ENCODE data around the gene LRRC41. TPM values are rescaled to one million over a fixed set of nuclear protein-coding genes. Genes with fewer than 3 reads are reported as not detected.
"Not testable (repeated sequence)": the region's sequence is repeated elsewhere in the genome, so short reads cannot be mapped to it uniquely, and the experiment has no call there.

LRRC41 gene
- total RNA-seq, 1 donor from 2014 or later: 100 TPM

DNA sequence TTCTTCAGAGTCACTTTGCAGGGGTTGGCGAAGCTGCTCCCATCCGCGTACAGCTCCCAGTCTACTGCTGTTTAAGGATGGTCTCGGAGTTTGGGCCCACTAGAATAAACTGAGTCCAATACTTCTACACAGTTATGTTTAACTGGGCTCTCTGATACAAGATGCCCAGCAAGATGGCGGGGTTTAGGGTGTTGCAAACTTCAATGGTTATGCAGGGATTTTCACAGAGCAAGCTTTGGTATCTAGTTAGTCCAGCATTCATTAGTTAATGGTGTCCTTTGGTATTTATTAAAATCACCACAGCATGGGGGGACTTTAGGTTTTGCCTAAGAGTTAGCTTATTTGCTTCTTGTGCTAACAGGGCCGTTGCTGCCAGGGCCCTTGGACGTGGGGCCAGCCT is 24.8 kb upstream of the LRRC41 start:
- H3K27ac Mint-ChIP-seq; H3K4me1 Mint-ChIP-seq (ENCODE audit: low read depth); H3K4me3 Mint-ChIP-seq (ENCODE audit: low read depth); H3K9me3 Mint-ChIP-seq (ENCODE audit: low read depth); H3K27me3 Mint-ChIP-seq; H3K36me3 Mint-ChIP-seq (ENCODE audit: insufficient read depth); DNase-seq (ENCODE audit: low spot score, unreplicated experiment): not testable (repeated sequence)

DNA sequence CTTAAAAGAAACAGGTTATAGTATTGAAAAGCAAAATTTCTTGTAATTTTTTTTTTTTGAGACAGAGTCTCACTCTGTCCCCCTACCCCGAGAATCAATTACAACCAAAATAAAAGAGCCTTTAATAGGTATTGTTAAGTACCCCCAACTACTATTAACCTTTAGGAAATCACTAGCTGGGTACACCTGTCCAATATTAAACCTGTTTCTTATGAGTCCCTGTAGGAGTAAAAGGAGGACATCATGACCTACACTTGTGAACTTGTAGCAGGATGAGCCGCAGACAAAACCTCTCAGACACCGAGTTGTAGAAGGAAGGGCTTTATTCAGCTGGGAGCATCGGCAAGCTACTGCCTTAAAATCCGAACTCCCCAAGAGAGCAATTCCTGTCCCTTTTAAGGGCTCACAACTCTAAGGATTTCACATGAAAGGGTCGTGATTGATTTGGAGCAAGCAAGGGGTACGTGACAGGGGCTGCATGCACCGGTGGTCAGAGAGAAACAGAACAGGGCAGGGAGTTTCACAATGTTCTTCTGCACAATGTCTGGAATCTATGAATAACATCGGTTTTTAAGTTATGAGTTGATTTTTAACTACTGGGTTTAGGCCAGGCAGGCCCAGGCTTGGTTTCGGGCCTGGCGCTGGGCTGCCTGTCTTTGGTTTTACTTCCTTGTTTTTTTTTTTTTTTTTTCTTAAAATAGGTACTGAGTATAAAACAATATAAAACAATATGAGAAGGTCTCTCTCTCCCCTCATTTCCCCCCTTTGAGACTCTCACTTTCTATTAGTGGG is 22.1 kb upstream of the LRRC41 start:
- not testable (repeated sequence) for DNase-seq (ENCODE audit: low spot score, unreplicated experiment); H3K27me3 Mint-ChIP-seq; H3K9me3 Mint-ChIP-seq (ENCODE audit: low read depth); H3K36me3 Mint-ChIP-seq (ENCODE audit: insufficient read depth); H3K4me3 Mint-ChIP-seq (ENCODE audit: low read depth); H3K4me1 Mint-ChIP-seq (ENCODE audit: low read depth); H3K27ac Mint-ChIP-seq

DNA sequence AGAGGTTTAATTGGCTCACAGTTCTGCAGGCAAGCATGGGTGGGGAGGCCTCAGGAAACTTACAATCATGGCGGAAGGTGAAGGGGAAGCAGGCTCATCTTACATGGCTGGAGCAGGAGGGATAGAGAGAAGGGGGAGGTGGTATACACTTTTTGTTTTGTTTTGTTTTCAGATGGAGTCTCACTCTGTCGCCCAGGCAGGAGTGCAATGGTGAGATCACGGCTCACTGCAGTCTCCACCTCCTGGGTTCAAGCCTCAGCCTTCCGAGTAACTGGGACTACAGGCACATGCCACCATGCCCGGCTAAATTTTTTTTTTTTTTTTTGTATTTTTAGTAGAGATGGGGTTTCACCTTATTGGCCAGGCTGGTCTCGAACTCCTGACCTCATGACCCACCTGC is 18.8 kb upstream of the LRRC41 start:
- not testable (repeated sequence) for H3K9me3 Mint-ChIP-seq (ENCODE audit: low read depth); DNase-seq (ENCODE audit: low spot score, unreplicated experiment); H3K36me3 Mint-ChIP-seq (ENCODE audit: insufficient read depth); H3K4me1 Mint-ChIP-seq (ENCODE audit: low read depth); H3K27me3 Mint-ChIP-seq; H3K4me3 Mint-ChIP-seq (ENCODE audit: low read depth); H3K27ac Mint-ChIP-seq

DNA sequence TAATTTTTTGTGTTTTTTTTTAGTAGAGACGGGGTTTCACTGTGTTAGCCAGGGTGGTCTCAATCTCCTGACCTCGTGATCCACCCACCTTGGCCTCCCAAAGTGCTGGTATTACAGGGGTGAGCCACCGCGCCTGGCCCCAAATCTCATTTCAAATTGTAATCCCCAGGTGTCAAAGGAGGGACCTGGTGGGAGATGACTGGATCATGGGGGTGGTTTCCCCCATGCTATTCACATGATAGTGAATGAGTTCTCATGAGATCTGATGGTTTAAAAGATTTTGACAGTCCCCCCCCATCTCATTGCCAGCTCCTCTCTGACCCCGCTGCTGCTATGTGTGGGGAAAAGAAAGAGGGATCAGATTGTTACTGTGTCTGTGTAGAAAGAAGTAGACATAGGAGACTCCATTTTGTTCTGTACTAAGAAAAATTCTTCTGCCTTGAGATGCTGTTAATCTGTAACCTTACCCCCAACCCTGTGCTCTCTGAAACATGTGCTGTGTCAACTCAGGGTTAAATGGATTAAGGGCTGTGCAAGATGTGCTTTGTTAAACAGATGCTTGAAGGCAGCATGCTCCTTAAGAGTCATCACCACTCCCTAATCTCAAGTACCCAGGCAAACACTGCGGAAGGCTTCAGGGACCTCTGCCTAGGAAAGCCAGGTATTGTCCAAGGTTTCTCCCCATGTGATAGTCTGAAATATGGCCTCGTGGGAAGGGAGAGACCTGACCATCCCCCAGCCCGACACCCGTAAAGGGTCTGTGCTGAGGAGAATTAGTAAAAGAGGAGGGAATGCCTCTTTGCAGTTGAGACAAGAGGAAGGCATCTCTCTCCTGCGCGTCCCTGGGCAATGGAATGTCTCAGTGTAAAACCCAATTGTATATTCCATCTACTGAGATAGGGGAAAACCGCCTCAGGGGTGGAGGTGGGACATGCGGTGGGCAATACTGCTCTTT is 16.8 kb upstream of the LRRC41 start:
- not testable (repeated sequence) for DNase-seq (ENCODE audit: low spot score, unreplicated experiment); H3K9me3 Mint-ChIP-seq (ENCODE audit: low read depth); H3K27me3 Mint-ChIP-seq; H3K4me3 Mint-ChIP-seq (ENCODE audit: low read depth); H3K36me3 Mint-ChIP-seq (ENCODE audit: insufficient read depth); H3K4me1 Mint-ChIP-seq (ENCODE audit: low read depth)
- H3K27ac Mint-ChIP-seq: peak overlapping the region; percentile 85

DNA sequence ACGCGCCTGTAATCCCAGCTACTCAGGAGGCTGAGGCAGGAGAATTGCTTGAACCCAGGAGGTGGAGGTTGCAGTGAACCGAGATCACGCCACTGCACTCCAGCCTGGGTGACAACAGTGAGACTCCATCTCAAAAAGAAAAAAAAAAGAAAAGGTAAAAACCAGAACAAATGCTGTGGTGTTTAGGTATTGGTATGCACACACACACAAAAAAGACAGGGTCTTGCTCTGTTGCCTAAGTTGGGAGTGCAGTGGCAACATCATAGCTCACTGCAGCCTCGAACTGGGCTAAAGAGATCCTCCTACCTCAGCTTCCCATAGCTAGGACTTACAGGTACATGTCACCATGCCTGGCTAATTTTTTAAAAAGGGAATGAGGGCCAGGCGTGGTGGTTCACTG is 15.9 kb upstream of the LRRC41 start:
- not testable (repeated sequence) for H3K4me1 Mint-ChIP-seq (ENCODE audit: low read depth); H3K36me3 Mint-ChIP-seq (ENCODE audit: insufficient read depth); DNase-seq (ENCODE audit: low spot score, unreplicated experiment); H3K27me3 Mint-ChIP-seq; H3K9me3 Mint-ChIP-seq (ENCODE audit: low read depth); H3K27ac Mint-ChIP-seq; H3K4me3 Mint-ChIP-seq (ENCODE audit: low read depth)

DNA sequence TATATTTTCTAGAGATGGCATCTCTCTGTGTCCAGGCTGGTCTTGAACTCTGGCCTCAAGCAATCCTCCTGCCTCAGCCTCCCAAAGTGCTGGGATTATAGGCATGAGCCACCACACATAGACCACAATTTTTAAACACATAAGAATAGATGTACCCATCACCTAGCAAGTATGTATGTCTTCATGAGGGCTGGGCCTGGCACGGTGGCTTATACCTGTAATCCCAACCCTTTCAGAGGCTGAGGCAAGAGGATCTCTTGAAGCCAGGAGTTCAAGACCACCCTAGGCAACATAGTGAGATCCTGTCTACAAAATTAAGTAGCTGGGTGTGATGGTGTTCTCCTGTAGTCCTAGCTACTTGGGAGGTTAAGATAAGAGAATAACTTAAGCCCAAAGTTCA is 13.9 kb upstream of the LRRC41 start:
- Mint-ChIP-seq H3K9me3 (ENCODE audit: low read depth) (no peaks in the 10 kb centered on the region), H3K27me3 (no peaks in the 10 kb centered on the region), H3K4me3 (ENCODE audit: low read depth) (no peak overlapping the region), H3K4me1 (ENCODE audit: low read depth) (peaks cover 10% of the 10 kb centered on the region), H3K36me3 (ENCODE audit: insufficient read depth) (peaks cover 13% of the 10 kb centered on the region), H3K27ac (no peak overlapping the region)
- TF ChIP-seq, protein P1, sequence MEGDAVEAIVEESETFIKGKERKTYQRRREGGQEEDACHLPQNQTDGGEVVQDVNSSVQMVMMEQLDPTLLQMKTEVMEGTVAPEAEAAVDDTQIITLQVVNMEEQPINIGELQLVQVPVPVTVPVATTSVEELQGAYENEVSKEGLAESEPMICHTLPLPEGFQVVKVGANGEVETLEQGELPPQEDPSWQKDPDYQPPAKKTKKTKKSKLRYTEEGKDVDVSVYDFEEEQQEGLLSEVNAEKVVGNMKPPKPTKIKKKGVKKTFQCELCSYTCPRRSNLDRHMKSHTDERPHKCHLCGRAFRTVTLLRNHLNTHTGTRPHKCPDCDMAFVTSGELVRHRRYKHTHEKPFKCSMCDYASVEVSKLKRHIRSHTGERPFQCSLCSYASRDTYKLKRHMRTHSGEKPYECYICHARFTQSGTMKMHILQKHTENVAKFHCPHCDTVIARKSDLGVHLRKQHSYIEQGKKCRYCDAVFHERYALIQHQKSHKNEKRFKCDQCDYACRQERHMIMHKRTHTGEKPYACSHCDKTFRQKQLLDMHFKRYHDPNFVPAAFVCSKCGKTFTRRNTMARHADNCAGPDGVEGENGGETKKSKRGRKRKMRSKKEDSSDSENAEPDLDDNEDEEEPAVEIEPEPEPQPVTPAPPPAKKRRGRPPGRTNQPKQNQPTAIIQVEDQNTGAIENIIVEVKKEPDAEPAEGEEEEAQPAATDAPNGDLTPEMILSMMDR (IDR thresholded peaks at IDR 0.05; ENCODE audit: unreplicated experiment): no peak
- DNase-seq (ENCODE audit: low spot score, unreplicated experiment): no peak

DNA sequence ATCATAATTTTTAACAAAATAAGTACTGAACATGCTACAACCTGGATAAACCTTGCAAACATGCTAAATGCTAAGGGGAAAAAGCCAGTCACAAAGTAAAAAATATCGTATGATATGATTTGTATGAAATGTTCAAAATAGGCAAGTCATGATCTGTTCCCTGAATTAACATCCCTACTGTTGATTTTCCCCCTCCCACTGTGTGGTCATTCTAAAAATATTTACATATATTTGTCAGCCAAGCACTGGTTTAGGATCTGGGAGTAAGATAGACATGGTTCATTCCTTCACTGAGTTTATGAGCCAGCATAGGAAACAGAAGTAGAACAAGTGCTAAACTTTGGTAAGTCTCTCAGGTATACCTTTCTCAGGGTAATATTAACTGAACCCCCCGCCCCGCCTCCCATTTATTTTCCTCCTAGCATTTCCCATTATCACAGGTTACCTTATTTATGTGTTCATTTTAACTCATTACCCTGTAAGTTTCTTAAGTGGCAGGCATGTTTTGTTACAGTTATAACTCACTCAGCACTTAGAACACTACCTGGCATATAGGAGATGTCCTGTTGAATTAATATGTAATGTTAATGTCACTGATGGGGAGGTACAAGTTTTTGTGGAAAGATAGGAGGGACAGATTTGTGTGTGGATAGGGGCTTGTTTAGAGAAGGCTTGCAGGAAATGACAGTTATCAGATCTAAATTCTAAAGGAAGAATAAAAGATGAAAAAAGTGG is 12.4 kb upstream of the LRRC41 start:
- DNase-seq (ENCODE audit: low spot score, unreplicated experiment): no peak
- H3K4me3 Mint-ChIP-seq (ENCODE audit: low read depth): no peak overlapping the region
- no peak overlapping the region for H3K27ac Mint-ChIP-seq
- H3K36me3 Mint-ChIP-seq (ENCODE audit: insufficient read depth): peaks cover 15% of the 10 kb centered on the region
- H3K4me1 Mint-ChIP-seq (ENCODE audit: low read depth): peaks cover 8% of the 10 kb centered on the region
- H3K9me3 Mint-ChIP-seq (ENCODE audit: low read depth): no peaks in the 10 kb centered on the region
- TF ChIP-seq, protein P1 (IDR thresholded peaks at IDR 0.05; ENCODE audit: unreplicated experiment): no peak
- H3K27me3 Mint-ChIP-seq: no peaks in the 10 kb centered on the region
